T-helper 1 cell treated with Interleukin-12 subunit alpha and Interleukin-12 subunit beta and Interleukin-4 antibody, amounts not matched to agents 30 μg/mL and 1 μg/mL, for 36 hours (primary cell): ENCODE results near the gene JAG1.
"Not testable (repeated sequence)": the region's sequence is repeated elsewhere in the genome, so short reads cannot be mapped to it uniquely, and the experiment has no call there.

Source experiments
- H3K27ac Mint-ChIP-seq: one replicate; pipeline ENCODE4 v1.8.0; 2021; ENCODE audit warnings: mild to moderate bottlenecking, mixed read lengths
- H3K27me3 Mint-ChIP-seq: one replicate; pipeline ENCODE4 v1.8.0; 2021; ENCODE audit warnings: low read depth, mixed read lengths
- H3K36me3 Mint-ChIP-seq: one replicate; pipeline ENCODE4 v1.8.0; 2021; ENCODE audit warnings: low read depth, mixed read lengths
- H3K4me1 Mint-ChIP-seq: one replicate; pipeline ENCODE4 v1.8.0; 2021; ENCODE audit warnings: low read depth, mixed read lengths
- H3K4me3 Mint-ChIP-seq: one replicate; pipeline ENCODE4 v1.8.0; 2021; ENCODE audit warnings: mild to moderate bottlenecking, moderate library complexity, mixed read lengths
- H3K9me3 Mint-ChIP-seq: one replicate; pipeline ENCODE4 v1.8.0; 2021; ENCODE audit warnings: mixed read lengths

Gene JAG1

GRCh38 chr20:10613911-10614310 lies 59.9 kb downstream of the JAG1 start:
- no peak overlapping the region for H3K27ac Mint-ChIP-seq
- no peak overlapping the region for H3K4me3 Mint-ChIP-seq
- no peaks in the 10 kb centered on the region for H3K9me3 Mint-ChIP-seq
- H3K4me1 Mint-ChIP-seq: no peaks in the 10 kb centered on the region
- H3K36me3 Mint-ChIP-seq: no peaks in the 10 kb centered on the region
- no peaks in the 10 kb centered on the region for H3K27me3 Mint-ChIP-seq

GRCh38 chr20:10613426-10613825 lies 60.4 kb downstream of the JAG1 start:
- H3K27me3 Mint-ChIP-seq, H3K4me3 Mint-ChIP-seq, H3K36me3 Mint-ChIP-seq, H3K27ac Mint-ChIP-seq, H3K4me1 Mint-ChIP-seq, H3K9me3 Mint-ChIP-seq: not testable (repeated sequence)

GRCh38 chr20:10611357-10611756 lies 62.4 kb downstream of the JAG1 start:
- H3K27me3 Mint-ChIP-seq: no peaks in the 10 kb centered on the region
- no peaks in the 10 kb centered on the region for H3K36me3 Mint-ChIP-seq
- no peaks in the 10 kb centered on the region for H3K9me3 Mint-ChIP-seq
- H3K4me3 Mint-ChIP-seq: no peak overlapping the region
- no peak overlapping the region for H3K27ac Mint-ChIP-seq
- H3K4me1 Mint-ChIP-seq: no peaks in the 10 kb centered on the region

GRCh38 chr20:10610251-10610650 lies 63.5 kb downstream of the JAG1 start:
- no peaks in the 10 kb centered on the region for H3K4me1 Mint-ChIP-seq
- H3K4me3 Mint-ChIP-seq: no peak overlapping the region
- no peaks in the 10 kb centered on the region for H3K27me3 Mint-ChIP-seq
- H3K27ac Mint-ChIP-seq: no peak overlapping the region
- no peaks in the 10 kb centered on the region for H3K36me3 Mint-ChIP-seq
- H3K9me3 Mint-ChIP-seq: no peaks in the 10 kb centered on the region

GRCh38 chr20:10609770-10610169 lies 64.0 kb downstream of the JAG1 start:
- H3K27me3 Mint-ChIP-seq: no peaks in the 10 kb centered on the region
- H3K36me3 Mint-ChIP-seq: no peaks in the 10 kb centered on the region
- H3K4me1 Mint-ChIP-seq: no peaks in the 10 kb centered on the region
- no peaks in the 10 kb centered on the region for H3K9me3 Mint-ChIP-seq
- no peak overlapping the region for H3K27ac Mint-ChIP-seq
- no peak overlapping the region for H3K4me3 Mint-ChIP-seq

GRCh38 chr20:10609276-10609675 lies 64.5 kb downstream of the JAG1 start:
- Mint-ChIP-seq H3K27me3 (no peaks in the 10 kb centered on the region), H3K36me3 (no peaks in the 10 kb centered on the region), H3K4me3 (no peak overlapping the region), H3K9me3 (no peaks in the 10 kb centered on the region), H3K4me1 (no peaks in the 10 kb centered on the region), H3K27ac (no peak overlapping the region)

- Mint-ChIP-seq H3K4me1 (no peaks in the 10 kb centered on the region), H3K36me3 (peaks cover 5% of the 10 kb centered on the region), H3K27ac (no peak overlapping the region), H3K27me3 (no peaks in the 10 kb centered on the region), H3K9me3 (no peaks in the 10 kb centered on the region), H3K4me3 (no peak overlapping the region)
Observed at GRCh38 chr20:10605547-10606195, 68.1 kb downstream of the JAG1 start.

GRCh38 chr20:10604865-10605440 lies 68.8 kb downstream of the JAG1 start:
- Mint-ChIP-seq H3K27me3 (no peaks in the 10 kb centered on the region), H3K27ac (no peak overlapping the region), H3K9me3 (no peaks in the 10 kb centered on the region), H3K36me3 (peaks cover 5% of the 10 kb centered on the region), H3K4me1 (no peaks in the 10 kb centered on the region), H3K4me3 (no peak overlapping the region)

- Mint-ChIP-seq H3K9me3 (no peaks in the 10 kb centered on the region), H3K36me3 (peaks cover 5% of the 10 kb centered on the region), H3K4me1 (no peaks in the 10 kb centered on the region), H3K4me3 (no peak overlapping the region), H3K27ac (no peak overlapping the region), H3K27me3 (no peaks in the 10 kb centered on the region)
Observed at GRCh38 chr20:10603971-10604864, 69.6 kb downstream of the JAG1 start.

GRCh38 chr20:10603378-10603777 lies 70.4 kb downstream of the JAG1 start:
- no peak overlapping the region for H3K27ac Mint-ChIP-seq
- H3K9me3 Mint-ChIP-seq: no peaks in the 10 kb centered on the region
- H3K4me3 Mint-ChIP-seq: no peak overlapping the region
- H3K4me1 Mint-ChIP-seq: peaks cover 5% of the 10 kb centered on the region
- peaks cover 5% of the 10 kb centered on the region for H3K36me3 Mint-ChIP-seq
- no peaks in the 10 kb centered on the region for H3K27me3 Mint-ChIP-seq

- Mint-ChIP-seq H3K27me3 (no peaks in the 10 kb centered on the region), H3K36me3 (peaks cover 5% of the 10 kb centered on the region), H3K27ac (no peak overlapping the region), H3K4me3 (no peak overlapping the region), H3K4me1 (peaks cover 5% of the 10 kb centered on the region), H3K9me3 (no peaks in the 10 kb centered on the region)
Observed at GRCh38 chr20:10602221-10602871, 71.5 kb downstream of the JAG1 start.

GRCh38 chr20:10597637-10598036 lies 76.2 kb downstream of the JAG1 start:
- peaks cover 9% of the 10 kb centered on the region for H3K4me1 Mint-ChIP-seq
- H3K4me3 Mint-ChIP-seq: no peak overlapping the region
- no peaks in the 10 kb centered on the region for H3K9me3 Mint-ChIP-seq
- peaks cover 5% of the 10 kb centered on the region for H3K36me3 Mint-ChIP-seq
- H3K27ac Mint-ChIP-seq: no peak overlapping the region
- no peaks in the 10 kb centered on the region for H3K27me3 Mint-ChIP-seq

- Mint-ChIP-seq H3K27me3 (no peaks in the 10 kb centered on the region), H3K4me3 (no peak overlapping the region), H3K27ac (no peak overlapping the region), H3K36me3 (peaks cover 2% of the 10 kb centered on the region), H3K4me1 (peaks cover 9% of the 10 kb centered on the region), H3K9me3 (no peaks in the 10 kb centered on the region)
Observed at GRCh38 chr20:10596710-10597121, 77.1 kb downstream of the JAG1 start.

GRCh38 chr20:10595985-10596384 lies 77.8 kb downstream of the JAG1 start:
- Mint-ChIP-seq H3K27me3 (no peaks in the 10 kb centered on the region), H3K9me3 (no peaks in the 10 kb centered on the region), H3K4me3 (no peak overlapping the region), H3K4me1 (peaks cover 9% of the 10 kb centered on the region), H3K36me3 (no peaks in the 10 kb centered on the region), H3K27ac (no peak overlapping the region)
